H4 (cell line): Measurements from ENCODE around the gene TUBB8B. TPM values are rescaled to one million over a fixed set of nuclear protein-coding genes. Genes with fewer than 3 reads are reported as not detected.
"Not testable (repeated sequence)": the region's sequence is repeated elsewhere in the genome, so short reads cannot be mapped to it uniquely, and the experiment has no call there.

Experiments
- DNase-seq: peaks from one replicate; pipeline ENCODE4 v3.0.0-alpha.2; 2015; ENCODE audit warnings: low spot score
- total RNA-seq: library from RNA; depleted of rRNA; stranded (reverse); fragments of >200 nt; shearing (Covaris generic); gene quantifications from 2 replicates; pipeline ENCODE4 v1.2.3, GENCODE V29; 2014; rRNA removed

TUBB8B gene
- total RNA-seq, 1 experiment from 2014 or later: not detected

- DNase-seq: not testable (repeated sequence)
These were observed 36.6 kb downstream of the TUBB8B start for GRCh38 chr18:12773-13172.

GRCh38 chr18:11383-12274 is 37.8 kb downstream of the TUBB8B start:
- not testable (repeated sequence) for DNase-seq

DNA sequence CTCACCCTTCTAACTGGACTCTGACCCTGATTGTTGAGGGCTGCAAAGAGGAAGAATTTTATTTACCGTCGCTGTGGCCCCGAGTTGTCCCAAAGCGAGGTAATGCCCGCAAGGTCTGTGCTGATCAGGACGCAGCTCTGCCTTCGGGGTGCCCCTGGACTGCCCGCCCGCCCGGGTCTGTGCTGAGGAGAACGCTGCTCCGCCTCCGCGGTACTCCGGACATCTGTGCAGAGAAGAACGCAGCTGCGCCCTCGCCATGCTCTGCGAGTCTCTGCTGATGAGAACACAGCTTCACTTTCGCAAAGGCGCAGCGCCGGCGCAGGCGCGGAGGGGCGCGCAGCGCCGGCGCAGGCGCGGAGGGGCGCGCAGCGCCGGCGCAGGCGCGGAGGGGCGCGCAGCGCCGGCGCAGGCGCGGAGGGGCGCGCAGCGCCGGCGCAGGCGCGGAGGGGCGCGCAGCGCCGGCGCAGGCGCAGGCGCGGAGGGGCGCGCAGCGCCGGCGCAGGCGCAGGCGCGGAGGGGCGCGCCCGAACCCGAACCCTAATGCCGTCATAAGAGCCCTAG is 38.7 kb downstream of the TUBB8B start:
- DNase-seq: not testable (repeated sequence)

DNA sequence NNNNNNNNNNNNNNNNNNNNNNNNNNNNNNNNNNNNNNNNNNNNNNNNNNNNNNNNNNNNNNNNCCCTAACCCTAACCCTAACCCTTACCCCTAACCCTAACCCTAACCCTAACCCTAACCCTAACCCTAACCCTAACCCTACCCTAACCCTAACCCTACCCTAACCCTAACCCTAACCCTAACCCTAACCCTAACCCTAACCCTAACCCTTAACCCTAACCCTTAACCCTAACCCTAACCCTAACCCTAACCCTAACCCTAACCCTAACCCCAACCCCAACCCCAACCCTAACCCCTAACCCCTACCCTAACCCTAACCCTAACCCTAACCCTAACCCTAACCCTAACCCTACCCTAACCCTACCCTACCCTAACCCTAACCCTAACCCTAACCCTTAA is 39.5 kb downstream of the TUBB8B start:
- peak; percentile 2 for DNase-seq

Other genes starting within 250 kb of the TUBB8B start
- 21.5 and 23.5 TPM in 2 replicates for gene USP14, start 108.9 kb upstream of the TUBB8B start, total RNA-seq
- 27.8 and 57.4 TPM in 2 replicates for gene THOC1, start 218.4 kb upstream of the TUBB8B start, total RNA-seq